ENCODE measurements around the gene ACER3.

ACER3 gene

GRCh38 chr11:76977791-76978190 lies 117.1 kb downstream of the ACER3 start:
- no peak for ATAC-seq
- TF ChIP-seq, protein P1, sequence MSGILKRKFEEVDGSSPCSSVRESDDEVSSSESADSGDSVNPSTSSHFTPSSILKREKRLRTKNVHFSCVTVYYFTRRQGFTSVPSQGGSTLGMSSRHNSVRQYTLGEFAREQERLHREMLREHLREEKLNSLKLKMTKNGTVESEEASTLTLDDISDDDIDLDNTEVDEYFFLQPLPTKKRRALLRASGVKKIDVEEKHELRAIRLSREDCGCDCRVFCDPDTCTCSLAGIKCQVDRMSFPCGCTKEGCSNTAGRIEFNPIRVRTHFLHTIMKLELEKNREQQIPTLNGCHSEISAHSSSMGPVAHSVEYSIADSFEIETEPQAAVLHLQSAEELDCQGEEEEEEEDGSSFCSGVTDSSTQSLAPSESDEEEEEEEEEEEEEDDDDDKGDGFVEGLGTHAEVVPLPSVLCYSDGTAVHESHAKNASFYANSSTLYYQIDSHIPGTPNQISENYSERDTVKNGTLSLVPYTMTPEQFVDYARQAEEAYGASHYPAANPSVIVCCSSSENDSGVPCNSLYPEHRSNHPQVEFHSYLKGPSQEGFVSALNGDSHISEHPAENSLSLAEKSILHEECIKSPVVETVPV (CRISPR knock-in tag; IDR thresholded peaks at IDR 0.05) = no peak
- TF ChIP-seq CSDC2 (CRISPR knock-in tag; IDR thresholded peaks at IDR 0.05) = no peak
- TF ChIP-seq PPARA (CRISPR knock-in tag; IDR thresholded peaks at IDR 0.05; ENCODE audit: borderline replicate concordance) = no peak
- no peak for TF ChIP-seq ZFP30 (CRISPR knock-in tag; IDR thresholded peaks at IDR 0.05)
- TF ChIP-seq ESRRG (CRISPR knock-in tag; IDR thresholded peaks at IDR 0.05) = no peak
- TF ChIP-seq, protein P2, sequence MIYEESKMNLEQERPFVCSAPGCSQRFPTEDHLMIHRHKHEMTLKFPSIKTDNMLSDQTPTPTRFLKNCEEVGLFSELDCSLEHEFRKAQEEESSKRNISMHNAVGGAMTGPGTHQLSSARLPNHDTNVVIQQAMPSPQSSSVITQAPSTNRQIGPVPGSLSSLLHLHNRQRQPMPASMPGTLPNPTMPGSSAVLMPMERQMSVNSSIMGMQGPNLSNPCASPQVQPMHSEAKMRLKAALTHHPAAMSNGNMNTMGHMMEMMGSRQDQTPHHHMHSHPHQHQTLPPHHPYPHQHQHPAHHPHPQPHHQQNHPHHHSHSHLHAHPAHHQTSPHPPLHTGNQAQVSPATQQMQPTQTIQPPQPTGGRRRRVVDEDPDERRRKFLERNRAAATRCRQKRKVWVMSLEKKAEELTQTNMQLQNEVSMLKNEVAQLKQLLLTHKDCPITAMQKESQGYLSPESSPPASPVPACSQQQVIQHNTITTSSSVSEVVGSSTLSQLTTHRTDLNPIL (CRISPR knock-in tag; IDR thresholded peaks at IDR 0.05; ENCODE audit: low read depth) = no peak
- TF ChIP-seq ZFP3 (CRISPR knock-in tag; IDR thresholded peaks at IDR 0.05) = no peak

GRCh38 chr11:76978239-76978638 lies 117.5 kb downstream of the ACER3 start:
- no peak for ATAC-seq

DNA sequence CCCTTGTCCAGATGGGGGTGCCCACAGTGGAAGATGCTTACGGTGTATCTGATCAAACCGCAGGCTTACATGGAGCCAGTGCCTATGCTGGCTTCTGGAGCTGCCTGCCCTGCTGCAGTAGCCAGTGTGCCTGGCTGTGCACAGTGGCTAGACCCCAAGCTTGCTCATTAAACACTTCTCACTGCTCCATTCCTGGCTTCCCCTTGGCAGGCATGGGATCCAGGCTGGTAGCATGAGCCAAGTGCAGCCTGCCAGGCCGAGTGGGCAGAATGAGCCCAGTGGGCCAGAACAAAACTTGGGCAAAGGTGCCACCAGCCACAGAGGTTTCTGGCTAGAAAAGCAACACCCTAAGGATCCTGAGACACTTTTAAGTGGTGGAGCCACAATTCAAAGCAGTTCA lies 118.1 kb downstream of the ACER3 start:
- TF ChIP-seq ZNF565 (CRISPR knock-in tag; conservative IDR thresholded peaks at IDR 0.05; ENCODE audit: low read depth) = no peak
- TF ChIP-seq, protein P3, sequence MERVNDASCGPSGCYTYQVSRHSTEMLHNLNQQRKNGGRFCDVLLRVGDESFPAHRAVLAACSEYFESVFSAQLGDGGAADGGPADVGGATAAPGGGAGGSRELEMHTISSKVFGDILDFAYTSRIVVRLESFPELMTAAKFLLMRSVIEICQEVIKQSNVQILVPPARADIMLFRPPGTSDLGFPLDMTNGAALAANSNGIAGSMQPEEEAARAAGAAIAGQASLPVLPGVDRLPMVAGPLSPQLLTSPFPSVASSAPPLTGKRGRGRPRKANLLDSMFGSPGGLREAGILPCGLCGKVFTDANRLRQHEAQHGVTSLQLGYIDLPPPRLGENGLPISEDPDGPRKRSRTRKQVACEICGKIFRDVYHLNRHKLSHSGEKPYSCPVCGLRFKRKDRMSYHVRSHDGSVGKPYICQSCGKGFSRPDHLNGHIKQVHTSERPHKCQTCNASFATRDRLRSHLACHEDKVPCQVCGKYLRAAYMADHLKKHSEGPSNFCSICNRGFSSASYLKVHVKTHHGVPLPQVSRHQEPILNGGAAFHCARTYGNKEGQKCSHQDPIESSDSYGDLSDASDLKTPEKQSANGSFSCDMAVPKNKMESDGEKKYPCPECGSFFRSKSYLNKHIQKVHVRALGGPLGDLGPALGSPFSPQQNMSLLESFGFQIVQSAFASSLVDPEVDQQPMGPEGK (CRISPR knock-in tag; IDR thresholded peaks at IDR 0.05; ENCODE audit: borderline replicate concordance) = no peak
- no peak for TF ChIP-seq RARB (CRISPR knock-in tag; IDR thresholded peaks at IDR 0.05)
- TF ChIP-seq TOX (CRISPR knock-in tag; IDR thresholded peaks at IDR 0.05; ENCODE audit: borderline replicate concordance) = no peak
- no peak for TF ChIP-seq ISL1 (CRISPR knock-in tag; IDR thresholded peaks at IDR 0.05)
- TF ChIP-seq OSR1 (CRISPR knock-in tag; IDR thresholded peaks at IDR 0.05) = no peak
- TF ChIP-seq GLIS3 (CRISPR knock-in tag; IDR thresholded peaks at IDR 0.05) = no peak
- TF ChIP-seq PPARA (CRISPR knock-in tag; IDR thresholded peaks at IDR 0.05; ENCODE audit: borderline replicate concordance) = no peak
- TF ChIP-seq ZC3H10 (CRISPR knock-in tag; IDR thresholded peaks at IDR 0.05) = no peak
- TF ChIP-seq ZFP3 (CRISPR knock-in tag; IDR thresholded peaks at IDR 0.05) = no peak
- TF ChIP-seq, protein P2 (CRISPR knock-in tag; IDR thresholded peaks at IDR 0.05; ENCODE audit: low read depth) = no peak
- no peak for TF ChIP-seq TSHZ2 (CRISPR knock-in tag; IDR thresholded peaks at IDR 0.05)
- TF ChIP-seq TCF4 (CRISPR knock-in tag; IDR thresholded peaks at IDR 0.05; ENCODE audit: borderline replicate concordance) = no peak
- ATAC-seq = no peak

More at GRCh38 chr11:76978239-76978638, 117.5 kb downstream of the ACER3 start:
- TF ChIP-seq ZC3H10 (CRISPR knock-in tag; IDR thresholded peaks at IDR 0.05) (no peak), ZNF8 (CRISPR knock-in tag; IDR thresholded peaks at IDR 0.05) (no peak), TOX (CRISPR knock-in tag; IDR thresholded peaks at IDR 0.05; ENCODE audit: borderline replicate concordance) (no peak), ISL1 (CRISPR knock-in tag; IDR thresholded peaks at IDR 0.05) (no peak), TSHZ2 (CRISPR knock-in tag; IDR thresholded peaks at IDR 0.05) (no peak)
- TF ChIP-seq, protein P2 (CRISPR knock-in tag; IDR thresholded peaks at IDR 0.05; ENCODE audit: low read depth) = no peak

Measured in SK-N-SH treated with all-trans-retinoic acid at 6 μM for 48 hours (cell line).